Ovary (tissue), 3 donors: ENCODE data around the gene ELOVL2.

ENCODE experiments used
- EP300 ChIP-seq: sonication (generic); formaldehyde crosslinking; IDR thresholded peaks from one replicate; pipeline ENCODE4 v1.6.1; 2017; ENCODE audit warnings: antibody characterized with exemption
- POLR2A ChIP-seq: fragments of 450-650 bp; IDR thresholded peaks from one replicate; pipeline ENCODE4 v1.6.1; 2017; ENCODE audit warnings: antibody characterized with exemption, mild to moderate bottlenecking, moderate library complexity
- TF ChIP-seq, protein P1 (sequence below), 3 donors: fragments of 450-650 bp in 2 of 3; fragments of 200-600 bp in 1 of 3; IDR thresholded peaks; one replicate each; pipeline versions ENCODE4 v1.5.1 to v1.8.0; 2016 to 2022; ENCODE audit warnings: antibody characterized with exemption in 3 of 3, mild to moderate bottlenecking in 1 of 3
- donor health status: DM: no; HTN: no; CAD: no.

- TF ChIP-seq, protein P1, sequence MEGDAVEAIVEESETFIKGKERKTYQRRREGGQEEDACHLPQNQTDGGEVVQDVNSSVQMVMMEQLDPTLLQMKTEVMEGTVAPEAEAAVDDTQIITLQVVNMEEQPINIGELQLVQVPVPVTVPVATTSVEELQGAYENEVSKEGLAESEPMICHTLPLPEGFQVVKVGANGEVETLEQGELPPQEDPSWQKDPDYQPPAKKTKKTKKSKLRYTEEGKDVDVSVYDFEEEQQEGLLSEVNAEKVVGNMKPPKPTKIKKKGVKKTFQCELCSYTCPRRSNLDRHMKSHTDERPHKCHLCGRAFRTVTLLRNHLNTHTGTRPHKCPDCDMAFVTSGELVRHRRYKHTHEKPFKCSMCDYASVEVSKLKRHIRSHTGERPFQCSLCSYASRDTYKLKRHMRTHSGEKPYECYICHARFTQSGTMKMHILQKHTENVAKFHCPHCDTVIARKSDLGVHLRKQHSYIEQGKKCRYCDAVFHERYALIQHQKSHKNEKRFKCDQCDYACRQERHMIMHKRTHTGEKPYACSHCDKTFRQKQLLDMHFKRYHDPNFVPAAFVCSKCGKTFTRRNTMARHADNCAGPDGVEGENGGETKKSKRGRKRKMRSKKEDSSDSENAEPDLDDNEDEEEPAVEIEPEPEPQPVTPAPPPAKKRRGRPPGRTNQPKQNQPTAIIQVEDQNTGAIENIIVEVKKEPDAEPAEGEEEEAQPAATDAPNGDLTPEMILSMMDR (IDR thresholded peaks at IDR 0.05), result no peak
- TF ChIP-seq EP300 (no peak), POLR2A (no peak)
Measured at GRCh38 chr6:11053307-11053706, 9.2 kb upstream of the ELOVL2 start.
